ENCODE results near the gene SFTPD.
A peak's percentile ranks its signal among the peaks of the same experiment; 100 is the strongest.
"Not testable (repeated sequence)": the region's sequence is repeated elsewhere in the genome, so short reads cannot be mapped to it uniquely, and the experiment has no call there.

The SFTPD gene

GRCh38 chr10:79910836-79911235 is 38.1 kb downstream of the SFTPD start:
- peaks cover 39% of the 10 kb centered on the region for H3K27me3 ChIP-seq (ENCODE audit: insufficient read depth, poor library complexity, severe bottlenecking)
- H3K4me1 ChIP-seq (ENCODE audit: insufficient read depth, poor library complexity, severe bottlenecking): no peaks in the 10 kb centered on the region
- no peak overlapping the region for H3K4me3 ChIP-seq (ENCODE audit: severe bottlenecking)
- H3K27ac ChIP-seq (ENCODE audit: poor library complexity, severe bottlenecking): no peak overlapping the region
- H3K36me3 ChIP-seq (ENCODE audit: low read depth): no peaks in the 10 kb centered on the region
- H3K9me3 ChIP-seq (ENCODE audit: severe bottlenecking): no peaks in the 10 kb centered on the region
- no peak for ATAC-seq (ENCODE audit: low read depth)
- no peak for DNase-seq (ENCODE audit: low spot score)
- no peak for TF ChIP-seq CTCF (IDR thresholded peaks at IDR 0.05; ENCODE audit: poor library complexity, severe bottlenecking)

- Histone ChIP-seq H3K36me3 (ENCODE audit: low read depth) (no peaks in the 10 kb centered on the region), H3K27ac (ENCODE audit: poor library complexity, severe bottlenecking) (no peak overlapping the region), H3K4me3 (ENCODE audit: severe bottlenecking) (no peak overlapping the region), H3K4me1 (ENCODE audit: insufficient read depth, poor library complexity, severe bottlenecking) (no peaks in the 10 kb centered on the region), H3K9me3 (ENCODE audit: severe bottlenecking) (no peaks in the 10 kb centered on the region), H3K27me3 (ENCODE audit: insufficient read depth, poor library complexity, severe bottlenecking) (peaks cover 44% of the 10 kb centered on the region)
- no peak for TF ChIP-seq CTCF (IDR thresholded peaks at IDR 0.05; ENCODE audit: poor library complexity, severe bottlenecking)
- ATAC-seq (ENCODE audit: low read depth) (no peak), DNase-seq (ENCODE audit: low spot score) (no peak)
Observed at GRCh38 chr10:79910344-79910743, 38.6 kb downstream of the SFTPD start.

- no peak for DNase-seq (ENCODE audit: low spot score)
Observed at GRCh38 chr10:79905322-79906314, 43.3 kb downstream of the SFTPD start.

GRCh38 chr10:79904671-79905321 is 44.1 kb downstream of the SFTPD start:
- Histone ChIP-seq H3K9me3 (ENCODE audit: severe bottlenecking) (no peaks in the 10 kb centered on the region), H3K27me3 (ENCODE audit: insufficient read depth, poor library complexity, severe bottlenecking) (peaks cover 49% of the 10 kb centered on the region), H3K4me3 (ENCODE audit: severe bottlenecking) (peak overlapping the region; percentile 32), H3K27ac (ENCODE audit: poor library complexity, severe bottlenecking) (no peak overlapping the region), H3K4me1 (ENCODE audit: insufficient read depth, poor library complexity, severe bottlenecking) (no peaks in the 10 kb centered on the region), H3K36me3 (ENCODE audit: low read depth) (no peaks in the 10 kb centered on the region)
- peak; percentile 81 for ATAC-seq (ENCODE audit: low read depth)
- TF ChIP-seq CTCF (IDR thresholded peaks at IDR 0.05; ENCODE audit: poor library complexity, severe bottlenecking): no peak
- DNase-seq (ENCODE audit: low spot score): no peak

More at GRCh38 chr10:79905322-79906314, 43.3 kb downstream of the SFTPD start:
- Histone ChIP-seq H3K27ac (ENCODE audit: poor library complexity, severe bottlenecking) (no peak overlapping the region), H3K4me1 (ENCODE audit: insufficient read depth, poor library complexity, severe bottlenecking) (no peaks in the 10 kb centered on the region), H3K9me3 (ENCODE audit: severe bottlenecking) (no peaks in the 10 kb centered on the region), H3K36me3 (ENCODE audit: low read depth) (no peaks in the 10 kb centered on the region), H3K4me3 (ENCODE audit: severe bottlenecking) (peak overlapping the region; percentile 32), H3K27me3 (ENCODE audit: insufficient read depth, poor library complexity, severe bottlenecking) (peaks cover 57% of the 10 kb centered on the region)
- ATAC-seq (ENCODE audit: low read depth): peak; percentile 46; the same call in 1 of the 3 replicates
- TF ChIP-seq CTCF (IDR thresholded peaks at IDR 0.05; ENCODE audit: poor library complexity, severe bottlenecking): no peak

- not testable (repeated sequence) for H3K4me3 ChIP-seq (ENCODE audit: severe bottlenecking); H3K36me3 ChIP-seq (ENCODE audit: low read depth); H3K9me3 ChIP-seq (ENCODE audit: severe bottlenecking); DNase-seq (ENCODE audit: low spot score); H3K4me1 ChIP-seq (ENCODE audit: insufficient read depth, poor library complexity, severe bottlenecking); ATAC-seq (ENCODE audit: low read depth); H3K27ac ChIP-seq (ENCODE audit: poor library complexity, severe bottlenecking)
- H3K27me3 ChIP-seq (ENCODE audit: insufficient read depth, poor library complexity, severe bottlenecking): peaks cover 34% of the 10 kb centered on the region
Observed at GRCh38 chr10:79901571-79901970, 47.3 kb downstream of the SFTPD start.
